Measurements from ENCODE around the gene FAM149A. TPM values are rescaled to one million over a fixed set of nuclear protein-coding genes. Genes with fewer than 3 reads are reported as not detected.

Gene FAM149A
- total and polyA plus RNA-seq, 4 donors, result 12.0 to 27.1 (median 15.0) TPM

DNA sequence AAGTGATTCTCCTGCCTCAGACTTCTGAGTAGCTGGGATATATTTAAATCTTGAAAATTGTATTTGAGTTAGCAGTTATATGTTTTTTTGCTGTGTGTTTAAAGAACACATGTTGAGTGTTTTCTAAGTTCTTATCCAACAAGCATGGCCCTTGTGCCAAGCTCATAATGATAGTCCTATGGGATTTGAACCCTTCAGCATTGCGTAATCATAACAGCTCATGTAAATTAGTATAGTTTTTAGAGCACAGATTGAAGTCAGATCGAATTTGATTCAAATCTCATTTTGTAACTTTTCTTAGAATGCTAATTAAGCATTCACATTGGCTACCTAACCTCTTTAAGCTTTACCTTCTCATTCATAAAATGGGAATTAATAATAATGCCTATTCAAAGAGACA is 12.2 kb downstream of the FAM149A start:
- Histone ChIP-seq H3K4me3 (ENCODE audit: low read depth in 1 of 3, low read length in 3 of 3) (no peak overlapping the region), H3K27ac (ENCODE audit: low read depth in 1 of 2, low read length in 2 of 2) (no peak overlapping the region), H3K27me3 (ENCODE audit: control insufficient read depth in 4 of 4, insufficient read depth in 4 of 4, low read length in 3 of 4) (no peaks in the 10 kb centered on the region), H3K9me3 (ENCODE audit: control insufficient read depth in 4 of 4, low read length in 3 of 4) (no peaks in the 10 kb centered on the region), H3K36me3 (ENCODE audit: control insufficient read depth in 4 of 4, insufficient read depth in 3 of 4, low read depth in 1 of 4, low read length in 3 of 4) (no peaks in the 10 kb centered on the region), H3K9ac (ENCODE audit: low read depth in 1 of 2, low read length in 2 of 2) (no peak overlapping the region), H3K4me1 (ENCODE audit: control insufficient read depth in 4 of 4, insufficient read depth in 4 of 4, low read length in 3 of 4) (no peaks in the 10 kb centered on the region)
- TF ChIP-seq, protein P1, sequence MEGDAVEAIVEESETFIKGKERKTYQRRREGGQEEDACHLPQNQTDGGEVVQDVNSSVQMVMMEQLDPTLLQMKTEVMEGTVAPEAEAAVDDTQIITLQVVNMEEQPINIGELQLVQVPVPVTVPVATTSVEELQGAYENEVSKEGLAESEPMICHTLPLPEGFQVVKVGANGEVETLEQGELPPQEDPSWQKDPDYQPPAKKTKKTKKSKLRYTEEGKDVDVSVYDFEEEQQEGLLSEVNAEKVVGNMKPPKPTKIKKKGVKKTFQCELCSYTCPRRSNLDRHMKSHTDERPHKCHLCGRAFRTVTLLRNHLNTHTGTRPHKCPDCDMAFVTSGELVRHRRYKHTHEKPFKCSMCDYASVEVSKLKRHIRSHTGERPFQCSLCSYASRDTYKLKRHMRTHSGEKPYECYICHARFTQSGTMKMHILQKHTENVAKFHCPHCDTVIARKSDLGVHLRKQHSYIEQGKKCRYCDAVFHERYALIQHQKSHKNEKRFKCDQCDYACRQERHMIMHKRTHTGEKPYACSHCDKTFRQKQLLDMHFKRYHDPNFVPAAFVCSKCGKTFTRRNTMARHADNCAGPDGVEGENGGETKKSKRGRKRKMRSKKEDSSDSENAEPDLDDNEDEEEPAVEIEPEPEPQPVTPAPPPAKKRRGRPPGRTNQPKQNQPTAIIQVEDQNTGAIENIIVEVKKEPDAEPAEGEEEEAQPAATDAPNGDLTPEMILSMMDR (IDR thresholded peaks at IDR 0.05; ENCODE audit: low read depth, low read length, missing input control), result no peak
- TF ChIP-seq YY1 (IDR thresholded peaks at IDR 0.05) (no peak), RAD21 (IDR thresholded peaks at IDR 0.05) (no peak), EGR1 (IDR thresholded peaks at IDR 0.05; ENCODE audit: low read depth in 2 of 2) (no peak), SP1 (IDR thresholded peaks at IDR 0.05) (no peak), HNF4G (IDR thresholded peaks at IDR 0.05) (no peak), HNF4A (conservative IDR thresholded peaks at IDR 0.05) (no peak), FOXA2 (IDR thresholded peaks at IDR 0.05) (no peak), RXRA (IDR thresholded peaks at IDR 0.05) (no peak), GABPA (IDR thresholded peaks at IDR 0.05 in 1 of 2, conservative IDR thresholded peaks at IDR 0.05 in 1 of 2) (no peak), FOXA1 (IDR thresholded peaks at IDR 0.05) (no peak), TAF1 (conservative IDR thresholded peaks at IDR 0.05) (no peak), JUND (IDR thresholded peaks at IDR 0.05) (no peak)
- TF ChIP-seq, protein P2, sequence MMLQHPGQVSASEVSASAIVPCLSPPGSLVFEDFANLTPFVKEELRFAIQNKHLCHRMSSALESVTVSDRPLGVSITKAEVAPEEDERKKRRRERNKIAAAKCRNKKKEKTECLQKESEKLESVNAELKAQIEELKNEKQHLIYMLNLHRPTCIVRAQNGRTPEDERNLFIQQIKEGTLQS (IDR thresholded peaks at IDR 0.05), result no peak
- TF ChIP-seq, protein P3, sequence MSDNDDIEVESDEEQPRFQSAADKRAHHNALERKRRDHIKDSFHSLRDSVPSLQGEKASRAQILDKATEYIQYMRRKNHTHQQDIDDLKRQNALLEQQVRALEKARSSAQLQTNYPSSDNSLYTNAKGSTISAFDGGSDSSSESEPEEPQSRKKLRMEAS (IDR thresholded peaks at IDR 0.05), result no peak
- TF ChIP-seq, protein P4, sequence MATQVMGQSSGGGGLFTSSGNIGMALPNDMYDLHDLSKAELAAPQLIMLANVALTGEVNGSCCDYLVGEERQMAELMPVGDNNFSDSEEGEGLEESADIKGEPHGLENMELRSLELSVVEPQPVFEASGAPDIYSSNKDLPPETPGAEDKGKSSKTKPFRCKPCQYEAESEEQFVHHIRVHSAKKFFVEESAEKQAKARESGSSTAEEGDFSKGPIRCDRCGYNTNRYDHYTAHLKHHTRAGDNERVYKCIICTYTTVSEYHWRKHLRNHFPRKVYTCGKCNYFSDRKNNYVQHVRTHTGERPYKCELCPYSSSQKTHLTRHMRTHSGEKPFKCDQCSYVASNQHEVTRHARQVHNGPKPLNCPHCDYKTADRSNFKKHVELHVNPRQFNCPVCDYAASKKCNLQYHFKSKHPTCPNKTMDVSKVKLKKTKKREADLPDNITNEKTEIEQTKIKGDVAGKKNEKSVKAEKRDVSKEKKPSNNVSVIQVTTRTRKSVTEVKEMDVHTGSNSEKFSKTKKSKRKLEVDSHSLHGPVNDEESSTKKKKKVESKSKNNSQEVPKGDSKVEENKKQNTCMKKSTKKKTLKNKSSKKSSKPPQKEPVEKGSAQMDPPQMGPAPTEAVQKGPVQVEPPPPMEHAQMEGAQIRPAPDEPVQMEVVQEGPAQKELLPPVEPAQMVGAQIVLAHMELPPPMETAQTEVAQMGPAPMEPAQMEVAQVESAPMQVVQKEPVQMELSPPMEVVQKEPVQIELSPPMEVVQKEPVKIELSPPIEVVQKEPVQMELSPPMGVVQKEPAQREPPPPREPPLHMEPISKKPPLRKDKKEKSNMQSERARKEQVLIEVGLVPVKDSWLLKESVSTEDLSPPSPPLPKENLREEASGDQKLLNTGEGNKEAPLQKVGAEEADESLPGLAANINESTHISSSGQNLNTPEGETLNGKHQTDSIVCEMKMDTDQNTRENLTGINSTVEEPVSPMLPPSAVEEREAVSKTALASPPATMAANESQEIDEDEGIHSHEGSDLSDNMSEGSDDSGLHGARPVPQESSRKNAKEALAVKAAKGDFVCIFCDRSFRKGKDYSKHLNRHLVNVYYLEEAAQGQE (IDR thresholded peaks at IDR 0.05), result no peak
- TF ChIP-seq, protein P5, sequence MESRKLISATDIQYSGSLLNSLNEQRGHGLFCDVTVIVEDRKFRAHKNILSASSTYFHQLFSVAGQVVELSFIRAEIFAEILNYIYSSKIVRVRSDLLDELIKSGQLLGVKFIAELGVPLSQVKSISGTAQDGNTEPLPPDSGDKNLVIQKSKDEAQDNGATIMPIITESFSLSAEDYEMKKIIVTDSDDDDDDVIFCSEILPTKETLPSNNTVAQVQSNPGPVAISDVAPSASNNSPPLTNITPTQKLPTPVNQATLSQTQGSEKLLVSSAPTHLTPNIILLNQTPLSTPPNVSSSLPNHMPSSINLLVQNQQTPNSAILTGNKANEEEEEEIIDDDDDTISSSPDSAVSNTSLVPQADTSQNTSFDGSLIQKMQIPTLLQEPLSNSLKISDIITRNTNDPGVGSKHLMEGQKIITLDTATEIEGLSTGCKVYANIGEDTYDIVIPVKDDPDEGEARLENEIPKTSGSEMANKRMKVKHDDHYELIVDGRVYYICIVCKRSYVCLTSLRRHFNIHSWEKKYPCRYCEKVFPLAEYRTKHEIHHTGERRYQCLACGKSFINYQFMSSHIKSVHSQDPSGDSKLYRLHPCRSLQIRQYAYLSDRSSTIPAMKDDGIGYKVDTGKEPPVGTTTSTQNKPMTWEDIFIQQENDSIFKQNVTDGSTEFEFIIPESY (IDR thresholded peaks at IDR 0.05), result no peak
- DNase-seq (ENCODE audit: low spot score), result no peak
- 83% methylated on average over 2 of the region's 2 CpGs for WGBS

DNA sequence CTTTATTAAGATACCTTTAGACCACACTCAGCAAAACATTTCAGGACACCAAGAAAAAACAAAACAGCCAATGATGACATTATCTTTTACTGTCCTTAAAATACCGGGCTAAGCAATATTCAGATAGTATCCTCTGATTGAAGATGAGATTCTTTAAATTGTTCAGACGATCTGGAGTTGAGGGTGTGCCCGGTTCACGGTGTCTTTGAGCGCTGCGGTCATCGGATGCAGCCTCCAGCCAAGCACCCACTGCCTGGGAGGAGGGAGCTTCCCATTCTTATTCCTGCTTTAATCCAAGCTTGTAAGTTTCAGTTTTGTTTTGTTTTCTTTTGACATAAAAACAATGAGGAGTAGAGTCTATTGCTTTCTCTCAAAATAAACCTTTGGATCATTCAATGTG is 14.1 kb downstream of the FAM149A start:
- no peak overlapping the region for H3K4me3 ChIP-seq (ENCODE audit: low read depth in 1 of 3, low read length in 3 of 3)
- 65% methylated on average over 7 of the region's 7 CpGs for WGBS
- TF ChIP-seq TAF1 (conservative IDR thresholded peaks at IDR 0.05) (no peak), NR2F2 (IDR thresholded peaks at IDR 0.05) (no peak), YY1 (IDR thresholded peaks at IDR 0.05) (no peak), JUND (IDR thresholded peaks at IDR 0.05) (no peak)

More for the DNA sequence above, 14.1 kb downstream of the FAM149A start:
- Histone ChIP-seq H3K27me3 (ENCODE audit: control insufficient read depth in 4 of 4, insufficient read depth in 4 of 4, low read length in 3 of 4) (no peaks in the 10 kb centered on the region), H3K9ac (ENCODE audit: low read depth in 1 of 2, low read length in 2 of 2) (no peak overlapping the region), H3K9me3 (ENCODE audit: control insufficient read depth in 4 of 4, low read length in 3 of 4) (no peaks in the 10 kb centered on the region), H3K27ac (ENCODE audit: low read depth in 1 of 2, low read length in 2 of 2) (no peak overlapping the region), H3K4me1 (ENCODE audit: control insufficient read depth in 4 of 4, insufficient read depth in 4 of 4, low read length in 3 of 4) (no peaks in the 10 kb centered on the region), H3K36me3 (ENCODE audit: control insufficient read depth in 4 of 4, insufficient read depth in 3 of 4, low read depth in 1 of 4, low read length in 3 of 4) (no peaks in the 10 kb centered on the region)
- no peak for DNase-seq (ENCODE audit: low spot score)

Measured in liver (tissue), 9 donors.